ENCODE measurements around the gene AMN.

The AMN gene

GRCh38 chr14:102903248-102903888 is 19.1 kb upstream of the AMN start:
- no peak for DNase-seq (ENCODE audit: extremely low read depth, low read depth)
- no peak for TF ChIP-seq CTCF (IDR thresholded peaks at IDR 0.05; ENCODE audit: low read depth, low read length, missing control alignments)
- no peak overlapping the region for H3K4me3 ChIP-seq (replicated peaks; ENCODE audit: low read depth, low read length)

GRCh38 chr14:102903889-102904512 is 18.5 kb upstream of the AMN start:
- DNase-seq (ENCODE audit: extremely low read depth, low read depth), result no peak
- no peak for TF ChIP-seq CTCF (IDR thresholded peaks at IDR 0.05; ENCODE audit: low read depth, low read length, missing control alignments)
- H3K4me3 ChIP-seq (replicated peaks; ENCODE audit: low read depth, low read length), result no peak overlapping the region

GRCh38 chr14:102905116-102906108 is 17.1 kb upstream of the AMN start:
- TF ChIP-seq CTCF (IDR thresholded peaks at IDR 0.05; ENCODE audit: low read depth, low read length, missing control alignments), result no peak
- no peak for DNase-seq (ENCODE audit: extremely low read depth, low read depth)
- no peak overlapping the region for H3K4me3 ChIP-seq (replicated peaks; ENCODE audit: low read depth, low read length)

- H3K4me3 ChIP-seq (replicated peaks; ENCODE audit: low read depth, low read length), result no peak overlapping the region
- TF ChIP-seq CTCF (IDR thresholded peaks at IDR 0.05; ENCODE audit: low read depth, low read length, missing control alignments), result no peak
- no peak for DNase-seq (ENCODE audit: extremely low read depth, low read depth)
Observed at GRCh38 chr14:102906616-102907302, 15.7 kb upstream of the AMN start.

GRCh38 chr14:102907303-102907844 is 15.1 kb upstream of the AMN start:
- no peak overlapping the region for H3K4me3 ChIP-seq (replicated peaks; ENCODE audit: low read depth, low read length)
- no peak for DNase-seq (ENCODE audit: extremely low read depth, low read depth)
- TF ChIP-seq CTCF (IDR thresholded peaks at IDR 0.05; ENCODE audit: low read depth, low read length, missing control alignments), result no peak

Measured in HFF-Myc (cell line).